ENCODE results near the gene SLC6A15. TPM values are rescaled to one million over a fixed set of nuclear protein-coding genes. Genes with fewer than 3 reads are reported as not detected.

The SLC6A15 gene
- total and polyA plus RNA-seq, 10 donors, result 0.06 to 0.68 (median 0.19) TPM; not detected in 4

DNA sequence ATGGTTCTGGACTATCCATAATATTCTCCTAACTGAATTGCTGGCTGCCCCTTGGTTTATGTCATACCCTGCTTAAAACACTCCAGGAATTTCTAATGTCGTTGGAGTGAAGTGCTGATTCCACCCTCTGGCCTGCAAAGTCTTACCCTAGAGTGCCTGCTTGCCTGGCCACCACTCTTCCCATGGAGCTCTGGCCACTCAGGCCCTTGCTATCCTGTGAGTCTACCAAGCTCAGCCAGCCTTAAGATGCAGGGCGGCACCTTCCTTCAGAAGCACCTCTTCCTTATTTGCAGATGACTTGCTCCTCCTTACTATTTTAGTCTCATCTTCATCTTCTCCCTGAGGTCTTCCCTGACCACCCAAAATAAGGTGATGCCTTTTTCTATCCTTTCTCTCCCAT lies 35.3 kb downstream of the SLC6A15 start:
- H3K4me3 ChIP-seq, result no peak overlapping the region
- no peak overlapping the region for H3K27ac ChIP-seq
- intact Hi-C loops (cut with DNase I; ENCODE audit: low total_unique reads), result loop anchor here (5.0 kb wide), 1 partner anchor 155 kb away; no protein-coding TSS in a partner anchor
- no peaks in the 10 kb centered on the region for H3K36me3 ChIP-seq
- no peak for DNase-seq
- no peak for TF ChIP-seq POLR2AphosphoS5 (IDR thresholded peaks at IDR 0.05)
- TF ChIP-seq POLR2A (IDR thresholded peaks at IDR 0.05), result no peak
- no peak for TF ChIP-seq CTCF (IDR thresholded peaks at IDR 0.05 in 8 of 11, conservative IDR thresholded peaks at IDR 0.05 in 3 of 11)
- no peaks in the 10 kb centered on the region for H3K9me3 ChIP-seq
- no peaks in the 10 kb centered on the region for H3K27me3 ChIP-seq (replicated peaks in 1 of 7)
- 59 to 74% (median 66%) methylated on average over 2 of the region's 2 CpGs for WGBS, 5 donors
- H3K4me1 ChIP-seq, result no peaks in the 10 kb centered on the region

DNA sequence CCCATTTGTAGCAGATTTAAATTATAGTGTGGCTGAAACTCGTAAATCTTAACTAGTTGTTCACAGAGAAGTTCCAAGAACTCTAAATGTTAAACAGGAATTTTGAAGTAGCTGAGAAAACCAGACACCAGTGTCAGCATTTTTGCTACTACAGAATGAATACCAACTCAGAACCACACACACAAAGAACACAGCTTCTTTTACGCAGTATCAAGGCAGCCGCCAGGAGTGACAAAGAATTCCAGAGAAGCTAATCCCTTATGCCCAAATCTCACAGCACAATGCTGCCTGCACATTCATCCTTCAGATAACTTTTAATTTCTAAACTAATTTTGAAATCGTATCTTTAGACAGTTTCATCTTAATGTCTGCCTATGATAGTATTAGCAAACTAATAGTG lies 37.4 kb downstream of the SLC6A15 start:
- TF ChIP-seq CTCF (IDR thresholded peaks at IDR 0.05 in 8 of 11, conservative IDR thresholded peaks at IDR 0.05 in 3 of 11) (no peak), POLR2A (IDR thresholded peaks at IDR 0.05) (no peak), POLR2AphosphoS5 (IDR thresholded peaks at IDR 0.05) (no peak)
- no peaks in the 10 kb centered on the region for H3K27me3 ChIP-seq (replicated peaks in 1 of 7)
- H3K4me1 ChIP-seq, result no peaks in the 10 kb centered on the region
- intact Hi-C loops (cut with DNase I; ENCODE audit: low total_unique reads), result loop anchor here (5.0 kb wide), 1 partner anchor 157 kb away; no protein-coding TSS in a partner anchor
- no peaks in the 10 kb centered on the region for H3K36me3 ChIP-seq
- H3K4me3 ChIP-seq, result no peak overlapping the region
- DNase-seq, result no peak
- no peak overlapping the region for H3K27ac ChIP-seq
- H3K9me3 ChIP-seq, result no peaks in the 10 kb centered on the region
- WGBS, 5 donors, result 59 to 78% (median 74%) methylated on average over 4 of the region's 4 CpGs

GRCh38 chr12:84874825-84875139 lies 37.8 kb downstream of the SLC6A15 start:
- Histone ChIP-seq H3K27ac (no peak overlapping the region), H3K4me1 (no peaks in the 10 kb centered on the region), H3K27me3 (replicated peaks in 1 of 7) (no peaks in the 10 kb centered on the region), H3K36me3 (no peaks in the 10 kb centered on the region), H3K9me3 (no peaks in the 10 kb centered on the region), H3K4me3 (no peak overlapping the region)
- intact Hi-C loops (cut with DNase I; ENCODE audit: low total_unique reads), result loop anchor here (5.0 kb wide), 1 partner anchor 158 kb away; no protein-coding TSS in a partner anchor
- TF ChIP-seq POLR2A (IDR thresholded peaks at IDR 0.05) (no peak), POLR2AphosphoS5 (IDR thresholded peaks at IDR 0.05) (no peak), CTCF (IDR thresholded peaks at IDR 0.05 in 8 of 11, conservative IDR thresholded peaks at IDR 0.05 in 3 of 11) (peak in 2 of 11 experiments; percentile 2 to 3)
- no peak for DNase-seq

GRCh38 chr12:84874125-84874824 lies 38.3 kb downstream of the SLC6A15 start:
- DNase-seq, result no peak
- Histone ChIP-seq H3K27me3 (replicated peaks in 1 of 7) (no peaks in the 10 kb centered on the region), H3K27ac (no peak overlapping the region), H3K36me3 (no peaks in the 10 kb centered on the region), H3K9me3 (no peaks in the 10 kb centered on the region), H3K4me1 (no peaks in the 10 kb centered on the region), H3K4me3 (no peak overlapping the region)
- intact Hi-C loops (cut with DNase I; ENCODE audit: low total_unique reads), result no loop called here
- TF ChIP-seq CTCF (IDR thresholded peaks at IDR 0.05 in 8 of 11, conservative IDR thresholded peaks at IDR 0.05 in 3 of 11), result peak; percentile 22 to 73 (median 65)
- no peak for TF ChIP-seq POLR2AphosphoS5 (IDR thresholded peaks at IDR 0.05)
- WGBS, 5 donors, result 43 to 49% (median 47%) methylated on average over 7 of the region's 7 CpGs
